NCI-H1417 treated with DMSO at 0.1 percent for 48 hours (cell line): ENCODE results near the gene ERC1.
"Not testable (repeated sequence)": the region's sequence is repeated elsewhere in the genome, so short reads cannot be mapped to it uniquely, and the experiment has no call there.

Experiments used
- DNase-seq: peaks from one replicate; lab custom pipeline; 2025; lab: John Stamatoyannopoulos, UW

Gene ERC1

GRCh38 chr12:1130164-1130563, 139.1 kb downstream of the ERC1 start:
- no peak for DNase-seq

GRCh38 chr12:1130571-1130970, 139.5 kb downstream of the ERC1 start:
- DNase-seq, result no peak

GRCh38 chr12:1131811-1132224, 140.8 kb downstream of the ERC1 start:
- DNase-seq, result no peak

GRCh38 chr12:1132311-1132710, 141.3 kb downstream of the ERC1 start:
- no peak for DNase-seq

GRCh38 chr12:1138691-1139090, 147.7 kb downstream of the ERC1 start:
- DNase-seq, result no peak

- not testable (repeated sequence) for DNase-seq
These were observed 155.7 kb downstream of the ERC1 start for GRCh38 chr12:1146758-1147157.

- DNase-seq, result no peak
These were observed 156.8 kb downstream of the ERC1 start for GRCh38 chr12:1147821-1148220.

- no peak for DNase-seq
These were observed 166.0 kb downstream of the ERC1 start for GRCh38 chr12:1157046-1157445.

- no peak for DNase-seq
These were observed 170.2 kb downstream of the ERC1 start for GRCh38 chr12:1161197-1161596.

GRCh38 chr12:1162081-1162760, 171.2 kb downstream of the ERC1 start:
- DNase-seq, result peak; percentile 70

GRCh38 chr12:1167784-1168183, 176.8 kb downstream of the ERC1 start:
- no peak for DNase-seq

- DNase-seq, result no peak
These were observed 179.4 kb downstream of the ERC1 start for GRCh38 chr12:1170411-1170810.

- DNase-seq, result peak; percentile 73
These were observed 180.8 kb downstream of the ERC1 start for GRCh38 chr12:1171657-1172408.

- DNase-seq, result no peak
These were observed 183.0 kb downstream of the ERC1 start for GRCh38 chr12:1173781-1174617.

GRCh38 chr12:1174659-1175058, 183.6 kb downstream of the ERC1 start:
- DNase-seq, result peak; percentile 9

GRCh38 chr12:1176191-1176590, 185.2 kb downstream of the ERC1 start:
- no peak for DNase-seq

GRCh38 chr12:1179128-1179527, 188.1 kb downstream of the ERC1 start:
- DNase-seq, result no peak

GRCh38 chr12:1182069-1182468, 191.0 kb downstream of the ERC1 start:
- no peak for DNase-seq

GRCh38 chr12:1184402-1184801, 193.4 kb downstream of the ERC1 start:
- DNase-seq, result no peak

GRCh38 chr12:1185460-1186182, 194.6 kb downstream of the ERC1 start:
- no peak for DNase-seq

GRCh38 chr12:1186298-1186697, 195.3 kb downstream of the ERC1 start:
- DNase-seq, result no peak

GRCh38 chr12:1188016-1188415, 197.0 kb downstream of the ERC1 start:
- DNase-seq, result no peak
